Measurements from ENCODE around the gene RANBP17. TPM values are rescaled to one million over a fixed set of nuclear protein-coding genes. Genes with fewer than 3 reads are reported as not detected.

Gene RANBP17
- total RNA-seq, 2 donors from 2014 or later, result 26.6 to 28.0 TPM

GRCh38 chr5:171137768-171138525, 276.1 kb downstream of the RANBP17 start:
- Mint-ChIP-seq H3K27me3 (ENCODE audit: insufficient read depth) (no peaks in the 10 kb centered on the region), H3K4me3 (no peak overlapping the region), H3K27ac (no peak overlapping the region), H3K36me3 (ENCODE audit: low read depth) (no peaks in the 10 kb centered on the region), H3K9me3 (no peaks in the 10 kb centered on the region), H3K4me1 (no peaks in the 10 kb centered on the region)
- no peak overlapping the region for H3K27ac ChIP-seq (ENCODE audit: low read depth, low read length)
- H3K4me3 ChIP-seq (ENCODE audit: low read length), result no peak overlapping the region
- H3K9me3 ChIP-seq (ENCODE audit: control insufficient read depth, low read length), result no peaks in the 10 kb centered on the region
- no peak overlapping the region for H3K9ac ChIP-seq (ENCODE audit: extremely low read depth, low read length, poor library complexity, severe bottlenecking)
- DNase-seq, result no peak
- no peak for TF ChIP-seq CTCF (conservative IDR thresholded peaks at IDR 0.05)
- no peaks in the 10 kb centered on the region for H3K4me1 ChIP-seq (ENCODE audit: control insufficient read depth, insufficient read depth, low read length)
- H3K27me3 ChIP-seq (ENCODE audit: control insufficient read depth, insufficient read depth, low read length, poor library complexity, severe bottlenecking), result no peaks in the 10 kb centered on the region
- WGBS, 2 experiments (ENCODE audit: insufficient coverage in 1 of 2, insufficient read length in 1 of 2), result no CpG with 5 or more reads among the region's 1 CpG
- no peaks in the 10 kb centered on the region for H3K36me3 ChIP-seq (ENCODE audit: control insufficient read depth, insufficient read depth, low read length)

- H3K9ac ChIP-seq (ENCODE audit: extremely low read depth, low read length, poor library complexity, severe bottlenecking), result no peak overlapping the region
- no peak overlapping the region for H3K27ac Mint-ChIP-seq
- no peak overlapping the region for H3K27ac ChIP-seq (ENCODE audit: low read depth, low read length)
- H3K27me3 Mint-ChIP-seq (ENCODE audit: insufficient read depth), result no peaks in the 10 kb centered on the region
- no peaks in the 10 kb centered on the region for H3K36me3 Mint-ChIP-seq (ENCODE audit: low read depth)
- H3K4me1 Mint-ChIP-seq, result no peaks in the 10 kb centered on the region
- TF ChIP-seq CTCF (conservative IDR thresholded peaks at IDR 0.05), result no peak
- H3K9me3 Mint-ChIP-seq, result no peaks in the 10 kb centered on the region
- no peak for DNase-seq
- no peaks in the 10 kb centered on the region for H3K9me3 ChIP-seq (ENCODE audit: control insufficient read depth, low read length)
- no peak overlapping the region for H3K4me3 ChIP-seq (ENCODE audit: low read length)
- no peak overlapping the region for H3K4me3 Mint-ChIP-seq
- H3K4me1 ChIP-seq (ENCODE audit: control insufficient read depth, insufficient read depth, low read length), result no peaks in the 10 kb centered on the region
- H3K27me3 ChIP-seq (ENCODE audit: control insufficient read depth, insufficient read depth, low read length, poor library complexity, severe bottlenecking), result no peaks in the 10 kb centered on the region
- no peaks in the 10 kb centered on the region for H3K36me3 ChIP-seq (ENCODE audit: control insufficient read depth, insufficient read depth, low read length)
These were observed 277.4 kb downstream of the RANBP17 start for GRCh38 chr5:171139227-171139626.

- no peak for DNase-seq
- Histone ChIP-seq H3K4me3 (ENCODE audit: low read length) (no peak overlapping the region), H3K36me3 (ENCODE audit: control insufficient read depth, insufficient read depth, low read length) (no peaks in the 10 kb centered on the region), H3K4me1 (ENCODE audit: control insufficient read depth, insufficient read depth, low read length) (no peaks in the 10 kb centered on the region), H3K9me3 (ENCODE audit: control insufficient read depth, low read length) (no peaks in the 10 kb centered on the region), H3K9ac (ENCODE audit: extremely low read depth, low read length, poor library complexity, severe bottlenecking) (no peak overlapping the region), H3K27ac (ENCODE audit: low read depth, low read length) (no peak overlapping the region), H3K27me3 (ENCODE audit: control insufficient read depth, insufficient read depth, low read length, poor library complexity, severe bottlenecking) (no peaks in the 10 kb centered on the region)
- H3K27me3 Mint-ChIP-seq (ENCODE audit: insufficient read depth), result no peaks in the 10 kb centered on the region
- no peaks in the 10 kb centered on the region for H3K36me3 Mint-ChIP-seq (ENCODE audit: low read depth)
- H3K27ac Mint-ChIP-seq, result no peak overlapping the region
- no peaks in the 10 kb centered on the region for H3K9me3 Mint-ChIP-seq
- no peak overlapping the region for H3K4me3 Mint-ChIP-seq
- H3K4me1 Mint-ChIP-seq, result no peaks in the 10 kb centered on the region
- TF ChIP-seq CTCF (conservative IDR thresholded peaks at IDR 0.05), result no peak
These were observed 280.8 kb downstream of the RANBP17 start for GRCh38 chr5:171142617-171143016.
